Mononuclear cell (primary cell): Measurements from ENCODE around the gene OSGEP. TPM values are rescaled to one million over a fixed set of nuclear protein-coding genes. Genes with fewer than 3 reads are reported as not detected.

Source experiments
- H3K27me3 ChIP-seq: 2 replicates; pipeline ENCODE4 v1.6.0; 2011; ENCODE audit warnings: low read length, control low read depth; ENCODE audit not compliant: insufficient read depth
- H3K4me1 ChIP-seq: 2 replicates; pipeline ENCODE4 v1.5.1; 2011; ENCODE audit warnings: mild to moderate bottlenecking, low read length, control low read depth; ENCODE audit not compliant: insufficient read depth
- H3K4me3 ChIP-seq: 2 replicates; pipeline ENCODE4 v1.5.1; 2011; ENCODE audit warnings: mild to moderate bottlenecking, low read length, moderate library complexity
- H3K9me3 ChIP-seq: 2 replicates; pipeline ENCODE4 v1.5.1; 2011; ENCODE audit warnings: low read depth, mild to moderate bottlenecking, control low read depth, low read length
- total RNA-seq: library from RNA; depleted of rRNA; stranded (reverse); fragments of >200 nt; gene quantifications from one replicate; pipeline ENCODE4 v1.2.3, GENCODE V29; 2012

The OSGEP gene
- total RNA-seq, 1 donor, result 22.4 TPM

DNA sequence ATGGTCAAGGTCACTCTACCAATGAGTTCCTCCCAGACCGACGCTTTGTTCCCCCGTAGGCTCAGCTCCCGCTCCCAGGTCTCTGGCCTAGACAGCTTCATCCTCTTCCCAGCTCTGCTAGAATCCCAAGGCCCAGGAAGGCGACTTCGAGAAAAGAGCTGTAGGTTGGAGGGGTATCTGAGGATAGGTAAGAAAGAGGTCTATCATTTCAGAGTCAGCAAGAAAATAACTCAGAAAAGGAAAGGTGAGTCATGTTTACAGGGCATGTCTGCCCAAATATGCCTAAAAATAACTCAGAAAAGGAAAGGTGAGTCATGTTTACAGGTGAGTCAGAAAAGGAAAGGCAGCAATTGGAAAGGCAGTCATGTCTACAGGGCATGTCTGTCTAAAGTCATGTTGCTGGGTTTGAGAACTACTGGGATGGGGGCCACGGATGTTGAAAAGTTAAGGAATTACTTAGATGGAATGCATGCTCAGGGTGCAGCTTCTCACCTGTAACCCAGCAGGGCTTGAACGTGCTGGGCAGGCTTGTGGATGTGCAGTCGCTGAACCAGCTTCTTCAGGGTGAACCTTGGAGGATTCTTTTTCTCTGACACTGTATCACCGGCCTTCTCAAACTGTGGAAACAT is 53.5 kb downstream of the OSGEP start:
- H3K27me3 ChIP-seq, result no peaks in the 10 kb centered on the region
- no peaks in the 10 kb centered on the region for H3K9me3 ChIP-seq
- H3K4me3 ChIP-seq, result no peak overlapping the region
- H3K4me1 ChIP-seq, result no peaks in the 10 kb centered on the region

DNA sequence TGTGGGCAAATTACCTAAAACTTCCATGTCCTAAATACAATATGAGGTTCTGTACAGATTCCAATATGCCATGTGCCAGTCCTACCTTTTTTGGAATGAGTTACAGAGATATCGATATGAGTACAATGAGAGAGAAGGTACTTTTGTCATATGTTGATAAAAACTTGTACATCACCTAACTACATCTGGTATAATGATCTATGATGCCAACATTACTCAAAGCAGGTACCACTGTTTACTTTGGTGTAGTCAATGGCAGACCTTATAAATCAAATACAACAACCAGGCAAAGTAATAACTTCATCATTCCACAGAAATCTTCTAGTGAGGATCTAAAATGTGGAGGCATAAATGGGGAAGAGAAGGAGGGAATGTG is 54.0 kb downstream of the OSGEP start:
- no peaks in the 10 kb centered on the region for H3K27me3 ChIP-seq
- no peak overlapping the region for H3K4me3 ChIP-seq
- H3K4me1 ChIP-seq, result no peaks in the 10 kb centered on the region

GRCh38 chr14:20397511-20397910 is 57.1 kb downstream of the OSGEP start:
- H3K27me3 ChIP-seq, result no peaks in the 10 kb centered on the region
- no peaks in the 10 kb centered on the region for H3K4me1 ChIP-seq
- no peak overlapping the region for H3K4me3 ChIP-seq
- H3K9me3 ChIP-seq, result no peaks in the 10 kb centered on the region

More for the DNA sequence above, 54.0 kb downstream of the OSGEP start:
- H3K9me3 ChIP-seq, result no peaks in the 10 kb centered on the region

Other genes with a start within 250 kb of the OSGEP start
- not detected for gene OR11H6, start 231.1 kb downstream of the OSGEP start, total RNA-seq
- not detected for gene OR11H7, start 225.8 kb downstream of the OSGEP start, total RNA-seq
- gene OR11H4, start 215.5 kb downstream of the OSGEP start, total RNA-seq, result not detected
- 7.0 TPM for gene TTC5, start 148.9 kb downstream of the OSGEP start, total RNA-seq
- gene CCNB1IP1, start 121.5 kb downstream of the OSGEP start, total RNA-seq, result 39.7 TPM
- gene PARP2, start 111.2 kb downstream of the OSGEP start, total RNA-seq, result 6.0 TPM
- gene TEP1, start 41.3 kb downstream of the OSGEP start, total RNA-seq, result 17.3 TPM
- gene KLHL33, start 18.6 kb downstream of the OSGEP start, total RNA-seq, result 0.10 TPM
- 42.5 TPM for gene APEX1, start 414 bp upstream of the OSGEP start, total RNA-seq
- gene PIP4P1, start 6.6 kb upstream of the OSGEP start, total RNA-seq, result 50.7 TPM
- gene PNP, start 14.6 kb upstream of the OSGEP start, total RNA-seq, result 144 TPM
- gene RNASE10, start 50.7 kb upstream of the OSGEP start, total RNA-seq, result not detected
- gene RNASE9, start 106.2 kb upstream of the OSGEP start, total RNA-seq, result not detected
- not detected for gene RNASE11, start 133.2 kb upstream of the OSGEP start, total RNA-seq
- gene RNASE12, start 136.6 kb upstream of the OSGEP start, total RNA-seq, result not detected
- not detected for gene OR6S1, start 186.9 kb upstream of the OSGEP start, total RNA-seq
- 5.7 TPM for gene RNASE4, start 229.7 kb upstream of the OSGEP start, total RNA-seq
- gene ANG, start 234.0 kb upstream of the OSGEP start, total RNA-seq, result 1.3 TPM